GM21825 (cell line): ENCODE results near the gene ZNF470.

ENCODE experiments used
- ATAC-seq: cut with Tn5 transposase; IDR thresholded peaks from one replicate; pipeline ENCODE4 v1.9.1; 2021; ENCODE audit warnings: mild to moderate bottlenecking, moderate library complexity; ENCODE audit not compliant: unreplicated experiment

ZNF470 gene

GRCh38 chr19:56608274-56608964 lies 41.2 kb downstream of the ZNF470 start:
- ATAC-seq = no peak

GRCh38 chr19:56611288-56611687 lies 44.0 kb downstream of the ZNF470 start:
- no peak for ATAC-seq

- ATAC-seq = no peak
Observed at GRCh38 chr19:56612737-56613136, 45.5 kb downstream of the ZNF470 start.

- ATAC-seq = no peak
Observed at GRCh38 chr19:56613639-56614038, 46.4 kb downstream of the ZNF470 start.

GRCh38 chr19:56617531-56617930 lies 50.3 kb downstream of the ZNF470 start:
- ATAC-seq = no peak

- no peak for ATAC-seq
Observed at GRCh38 chr19:56619121-56619520, 51.9 kb downstream of the ZNF470 start.

GRCh38 chr19:56622374-56622773 lies 55.1 kb downstream of the ZNF470 start:
- ATAC-seq = no peak

- no peak for ATAC-seq
Observed at GRCh38 chr19:56623006-56623405, 55.7 kb downstream of the ZNF470 start.

- no peak for ATAC-seq
Observed at GRCh38 chr19:56625708-56626107, 58.4 kb downstream of the ZNF470 start.

GRCh38 chr19:56633021-56633420 lies 65.8 kb downstream of the ZNF470 start:
- ATAC-seq = no peak

- ATAC-seq = no peak
Observed at GRCh38 chr19:56637976-56638555, 70.8 kb downstream of the ZNF470 start.
